ENCODE measurements around the gene C11orf97. TPM values are rescaled to one million over a fixed set of nuclear protein-coding genes. Genes with fewer than 3 reads are reported as not detected.

Gene C11orf97
- total RNA-seq, 4 donors from 2014 or later, result not detected

GRCh38 chr11:94544646-94545263 is 32.5 kb downstream of the C11orf97 start:
- TF ChIP-seq POLR2A (IDR thresholded peaks at IDR 0.05), result no peak
- no peak for TF ChIP-seq POLR2AphosphoS5 (IDR thresholded peaks at IDR 0.05)
- no peak for TF ChIP-seq EP300 (IDR thresholded peaks at IDR 0.05)
- peak in 1 of 4 experiments; percentile 24 for TF ChIP-seq CTCF (IDR thresholded peaks at IDR 0.05)
- Histone ChIP-seq H3K27me3 (no peaks in the 10 kb centered on the region), H3K4me3 (peak overlapping the region; percentile 59 to 87), H3K9me3 (no peaks in the 10 kb centered on the region), H3K36me3 (no peaks in the 10 kb centered on the region), H3K4me1 (peaks cover 0 to 65% (median 24%) of the 10 kb centered on the region in 3 donors), H3K27ac (peak overlapping the region; percentile 89 to 99 (median 98))
- no CpG with 5 or more reads among the region's 59 CpGs for WGBS, 2 donors (ENCODE audit: low coverage in 1 of 2)
- ATAC-seq, result peak; percentile 1

- ATAC-seq, result no peak
These were observed 33.3 kb downstream of the C11orf97 start for GRCh38 chr11:94545264-94546161.

GRCh38 chr11:94546162-94546470 is 33.9 kb downstream of the C11orf97 start:
- no peaks in the 10 kb centered on the region for H3K27me3 ChIP-seq
- no peaks in the 10 kb centered on the region for H3K36me3 ChIP-seq
- peak overlapping the region in 1 of 2 donors; percentile 87 for H3K4me3 ChIP-seq
- WGBS, 2 donors (ENCODE audit: low coverage in 1 of 2), result 80 to 83% methylated on average over 1 of the region's 2 CpGs
- H3K9me3 ChIP-seq, result no peaks in the 10 kb centered on the region
- ATAC-seq, result no peak
- H3K27ac ChIP-seq, result no peak overlapping the region
- H3K4me1 ChIP-seq, result peaks cover 0 to 66% (median 24%) of the 10 kb centered on the region in 3 donors
- TF ChIP-seq POLR2AphosphoS5 (IDR thresholded peaks at IDR 0.05) (no peak), CTCF (IDR thresholded peaks at IDR 0.05) (no peak), POLR2A (IDR thresholded peaks at IDR 0.05) (no peak), EP300 (IDR thresholded peaks at IDR 0.05) (no peak)

More at GRCh38 chr11:94545264-94546161, 33.3 kb downstream of the C11orf97 start:
- H3K4me1 ChIP-seq, result peaks cover 0 to 66% (median 24%) of the 10 kb centered on the region in 3 donors
- no peak for TF ChIP-seq POLR2AphosphoS5 (IDR thresholded peaks at IDR 0.05)
- TF ChIP-seq CTCF (IDR thresholded peaks at IDR 0.05), result no peak
- TF ChIP-seq EP300 (IDR thresholded peaks at IDR 0.05), result no peak
- TF ChIP-seq POLR2A (IDR thresholded peaks at IDR 0.05), result no peak
- H3K4me3 ChIP-seq, result peak overlapping the region; percentile 59 to 87
- H3K9me3 ChIP-seq, result no peaks in the 10 kb centered on the region
- 75 to 80% methylated on average over 1 to 11 of the region's 54 CpGs for WGBS, 2 donors (ENCODE audit: low coverage in 1 of 2)
- peak overlapping the region in 3 of 4 donors; percentile 98 to 99 (median 99) for H3K27ac ChIP-seq
- H3K27me3 ChIP-seq, result no peaks in the 10 kb centered on the region
- no peaks in the 10 kb centered on the region for H3K36me3 ChIP-seq

- H3K27ac ChIP-seq, result no peak overlapping the region
- no peak for ATAC-seq
- 83 to 87% methylated on average over 1 of the region's 1 CpG for WGBS, 2 donors (ENCODE audit: low coverage in 1 of 2)
- H3K36me3 ChIP-seq, result no peaks in the 10 kb centered on the region
- H3K27me3 ChIP-seq, result no peaks in the 10 kb centered on the region
- TF ChIP-seq EP300 (IDR thresholded peaks at IDR 0.05) (no peak), CTCF (IDR thresholded peaks at IDR 0.05) (no peak), POLR2AphosphoS5 (IDR thresholded peaks at IDR 0.05) (no peak), POLR2A (IDR thresholded peaks at IDR 0.05) (no peak)
- H3K4me1 ChIP-seq, result peaks cover 0 to 66% (median 24%) of the 10 kb centered on the region in 3 donors
- peak overlapping the region in 1 of 2 donors; percentile 87 for H3K4me3 ChIP-seq
- no peaks in the 10 kb centered on the region for H3K9me3 ChIP-seq
These were observed 34.6 kb downstream of the C11orf97 start for GRCh38 chr11:94546886-94547285.

Data from gastroesophageal sphincter (tissue), 4 donors.